Measurements from ENCODE around the gene HSP90AA1.

DNA sequence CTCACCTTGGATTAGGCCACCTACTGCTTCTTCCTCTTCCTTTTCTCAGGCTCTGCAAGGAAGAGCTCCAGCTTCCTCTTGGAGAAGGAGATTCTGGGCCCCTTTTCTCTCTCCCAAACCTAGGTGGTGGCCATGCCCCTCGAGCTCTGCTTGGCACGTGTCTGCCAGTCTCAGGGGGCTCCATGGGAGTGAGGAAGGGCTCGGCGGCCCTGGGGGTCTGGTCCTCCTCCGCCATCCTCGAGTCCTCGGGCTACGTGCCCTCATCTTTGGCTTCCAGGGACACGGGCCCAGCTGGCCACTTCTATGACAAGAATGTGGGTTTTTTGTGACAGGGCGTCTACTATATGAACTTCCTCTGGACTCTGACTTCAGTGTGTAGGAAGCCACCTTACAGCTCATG lies 34.3 kb downstream of the HSP90AA1 start:
- TF ChIP-seq, protein P1, sequence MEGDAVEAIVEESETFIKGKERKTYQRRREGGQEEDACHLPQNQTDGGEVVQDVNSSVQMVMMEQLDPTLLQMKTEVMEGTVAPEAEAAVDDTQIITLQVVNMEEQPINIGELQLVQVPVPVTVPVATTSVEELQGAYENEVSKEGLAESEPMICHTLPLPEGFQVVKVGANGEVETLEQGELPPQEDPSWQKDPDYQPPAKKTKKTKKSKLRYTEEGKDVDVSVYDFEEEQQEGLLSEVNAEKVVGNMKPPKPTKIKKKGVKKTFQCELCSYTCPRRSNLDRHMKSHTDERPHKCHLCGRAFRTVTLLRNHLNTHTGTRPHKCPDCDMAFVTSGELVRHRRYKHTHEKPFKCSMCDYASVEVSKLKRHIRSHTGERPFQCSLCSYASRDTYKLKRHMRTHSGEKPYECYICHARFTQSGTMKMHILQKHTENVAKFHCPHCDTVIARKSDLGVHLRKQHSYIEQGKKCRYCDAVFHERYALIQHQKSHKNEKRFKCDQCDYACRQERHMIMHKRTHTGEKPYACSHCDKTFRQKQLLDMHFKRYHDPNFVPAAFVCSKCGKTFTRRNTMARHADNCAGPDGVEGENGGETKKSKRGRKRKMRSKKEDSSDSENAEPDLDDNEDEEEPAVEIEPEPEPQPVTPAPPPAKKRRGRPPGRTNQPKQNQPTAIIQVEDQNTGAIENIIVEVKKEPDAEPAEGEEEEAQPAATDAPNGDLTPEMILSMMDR (conservative IDR thresholded peaks at IDR 0.05; ENCODE audit: low read length) = no peak
- TF ChIP-seq EZH2phosphoT487 (IDR thresholded peaks at IDR 0.05; ENCODE audit: borderline replicate concordance) = no peak

Data from Loucy (cell line).